Kidney (tissue), 14 donors: ENCODE results near the gene NLRP9. TPM values are rescaled to one million over a fixed set of nuclear protein-coding genes. Genes with fewer than 3 reads are reported as not detected.

Experiments
- DNase-seq, 5 donors: peaks; one replicate each; pipeline ENCODE4 v3.0.0-alpha.2; 2013 to 2020
- FAIRE-seq: peaks from 2 replicates; lab custom pipeline; 2012; peaks lifted over from hg19 to GRCh38; lab: Jason Lieb, UNC
- H3K27ac ChIP-seq, 2 donors: one replicate each; pipeline ENCODE4 v1.7.0; 2013; ENCODE audit warnings: low read depth in 2 of 2, low read length in 2 of 2, inconsistent platforms in 1 of 2
- H3K27me3 ChIP-seq: one replicate; pipeline ENCODE4 v1.7.1; 2013; ENCODE audit warnings: low read length, inconsistent platforms; ENCODE audit not compliant: control insufficient read depth, insufficient read depth
- H3K36me3 ChIP-seq, 3 donors: one replicate each; pipeline versions ENCODE4 v1.7.0 to v1.7.1; 2013; ENCODE audit warnings: low read length in 3 of 3, control low read depth in 1 of 3, inconsistent platforms in 1 of 3; ENCODE audit not compliant: insufficient read depth in 3 of 3, control insufficient read depth in 2 of 3
- H3K4me1 ChIP-seq, 3 donors: one replicate each; pipeline versions ENCODE4 v1.7.0 to v1.7.1; 2013; ENCODE audit warnings: low read length in 3 of 3, inconsistent platforms in 1 of 3, low read depth in 1 of 3; ENCODE audit not compliant: control insufficient read depth in 2 of 3, insufficient read depth in 2 of 3
- H3K4me3 ChIP-seq, 3 donors: one replicate each; pipeline versions ENCODE4 v1.7.0 to v1.8.1; 2013; ENCODE audit warnings: low read length in 3 of 3, control low read depth in 1 of 3, inconsistent platforms in 1 of 3
- H3K9ac ChIP-seq, 3 donors: one replicate each; pipeline versions ENCODE4 v1.7.0 to v1.7.1; 2013; ENCODE audit warnings: low read length in 3 of 3, control low read depth in 1 of 3, inconsistent platforms in 1 of 3
- H3K9me3 ChIP-seq, 3 donors: one replicate each; pipeline versions ENCODE4 v1.7.0 to v1.7.1; 2013; ENCODE audit warnings: low read length in 3 of 3, control low read depth in 1 of 3, inconsistent platforms in 1 of 3; ENCODE audit not compliant: control insufficient read depth in 2 of 3, insufficient read depth in 1 of 3
- CTCF ChIP-seq: IDR thresholded peaks from 3 replicates; pipeline ENCODE4 v1.5.1; 2012; ENCODE audit warnings: mild to moderate bottlenecking, moderate library complexity, borderline replicate concordance; ENCODE audit not compliant: insufficient read depth; ENCODE audit errors: extremely low read depth
- intact Hi-C: fragments of 100-400 bp; cut with DNase I; formaldehyde crosslinking; loops from one replicate; pipeline ENCODE4 v1.11.1; 2022
- polyA plus RNA-seq: library from polyadenylated mRNA; stranded (reverse); fragments of 350-450 nt; fragmentation: Illumina TruSeq; extraction: RNeasy Lipid Tissue Mini Kit (QIAGEN cat#74804); gene quantifications from one replicate; pipeline ENCODE4 v1.2.3, GENCODE V29; 2014; ENCODE audit warnings: low read depth, low replicate concordance; ENCODE audit not compliant: insufficient read depth
- total RNA-seq: library from RNA; stranded (reverse); fragmentation: NEBNext Ultra II Directional; extraction: Animal tissue kit (Norgen Biotek cat#: 25700); gene quantifications from one replicate; pipeline ENCODE4 v1.2.1, GENCODE V29; 2021
- donor health status: control.
- donor health status: control.
- donor health status: control.
- donor health status: control.
- donor health status: control.
- donor health status: DM: yes; HTN: yes; CAD: no.
- donor health status: Normal renal cell carcinoma (clear cell type).

NLRP9 gene
- total and polyA plus RNA-seq, 2 donors from 2014 or later, result 0.09 TPM; not detected in 1

DNA sequence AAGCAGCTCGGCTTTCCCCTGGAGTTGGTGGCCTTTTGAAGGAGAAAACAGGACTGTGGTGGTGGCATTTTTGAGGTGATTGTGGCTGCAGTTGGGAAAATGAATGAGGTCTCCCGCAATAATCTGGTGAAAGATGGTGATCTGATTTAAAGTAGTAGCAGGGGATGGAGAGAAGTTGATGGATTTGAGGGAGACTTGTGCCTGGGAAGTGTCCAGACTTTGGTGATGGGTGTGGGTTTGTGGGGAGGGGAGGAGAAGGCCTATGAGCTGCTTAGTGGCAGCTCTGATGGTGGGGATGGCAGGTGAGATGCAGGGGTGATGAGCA, 67.2 kb downstream of the NLRP9 start:
- H3K36me3 ChIP-seq, result peaks cover 0 to 43% (median 30%) of the 10 kb centered on the region in 3 donors
- H3K4me3 ChIP-seq, result no peak overlapping the region
- no peaks in the 10 kb centered on the region for H3K27me3 ChIP-seq
- FAIRE-seq, result no peak
- no peak for TF ChIP-seq CTCF
- H3K9me3 ChIP-seq, result no peaks in the 10 kb centered on the region
- intact Hi-C loops, result no loop called here
- no peak overlapping the region for H3K9ac ChIP-seq
- no peak for DNase-seq
- H3K4me1 ChIP-seq, result peaks cover 0 to 11% (median 8%) of the 10 kb centered on the region in 3 donors
- no peak overlapping the region for H3K27ac ChIP-seq

DNA sequence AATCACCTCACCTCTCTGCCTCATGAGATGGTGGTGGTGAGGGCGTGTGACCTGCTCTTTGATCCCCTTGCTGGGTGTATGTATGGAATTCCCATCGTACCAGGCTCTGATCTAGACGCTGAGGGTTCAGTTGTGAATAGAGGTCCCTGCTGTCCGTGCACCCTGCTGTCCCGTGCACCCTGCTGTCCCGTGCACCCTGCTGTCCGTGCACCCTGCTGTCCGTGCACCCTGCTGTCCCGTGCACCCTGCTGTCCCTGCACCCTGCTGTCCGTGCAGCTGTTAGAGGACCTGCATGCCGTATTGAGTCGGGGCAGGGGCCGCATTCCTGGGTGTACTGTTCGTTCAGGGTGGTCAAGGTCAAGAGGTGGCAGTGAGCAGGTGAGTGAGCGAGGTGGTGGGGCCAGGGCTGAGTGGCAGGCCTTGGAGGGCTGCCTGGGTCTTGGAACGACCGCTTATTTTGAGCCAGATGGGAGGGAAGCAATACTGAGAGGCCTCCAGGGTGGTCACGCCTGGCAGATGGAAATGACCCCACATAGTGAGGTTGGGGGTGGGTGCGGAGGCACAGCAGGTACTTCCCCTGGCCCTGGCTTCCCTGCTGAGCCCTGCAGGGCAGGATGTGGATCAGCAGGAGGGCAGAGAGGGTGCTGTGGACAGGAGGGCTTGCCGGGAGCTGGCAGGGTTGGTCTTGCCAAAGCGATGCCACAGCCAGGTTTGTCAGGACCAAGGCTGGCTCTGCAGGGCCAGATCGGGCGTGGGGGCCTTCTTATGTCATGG, 67.7 kb downstream of the NLRP9 start:
- peaks cover 0 to 45% (median 32%) of the 10 kb centered on the region in 3 donors for H3K36me3 ChIP-seq
- intact Hi-C loops, result no loop called here
- no peak for FAIRE-seq

DNA sequence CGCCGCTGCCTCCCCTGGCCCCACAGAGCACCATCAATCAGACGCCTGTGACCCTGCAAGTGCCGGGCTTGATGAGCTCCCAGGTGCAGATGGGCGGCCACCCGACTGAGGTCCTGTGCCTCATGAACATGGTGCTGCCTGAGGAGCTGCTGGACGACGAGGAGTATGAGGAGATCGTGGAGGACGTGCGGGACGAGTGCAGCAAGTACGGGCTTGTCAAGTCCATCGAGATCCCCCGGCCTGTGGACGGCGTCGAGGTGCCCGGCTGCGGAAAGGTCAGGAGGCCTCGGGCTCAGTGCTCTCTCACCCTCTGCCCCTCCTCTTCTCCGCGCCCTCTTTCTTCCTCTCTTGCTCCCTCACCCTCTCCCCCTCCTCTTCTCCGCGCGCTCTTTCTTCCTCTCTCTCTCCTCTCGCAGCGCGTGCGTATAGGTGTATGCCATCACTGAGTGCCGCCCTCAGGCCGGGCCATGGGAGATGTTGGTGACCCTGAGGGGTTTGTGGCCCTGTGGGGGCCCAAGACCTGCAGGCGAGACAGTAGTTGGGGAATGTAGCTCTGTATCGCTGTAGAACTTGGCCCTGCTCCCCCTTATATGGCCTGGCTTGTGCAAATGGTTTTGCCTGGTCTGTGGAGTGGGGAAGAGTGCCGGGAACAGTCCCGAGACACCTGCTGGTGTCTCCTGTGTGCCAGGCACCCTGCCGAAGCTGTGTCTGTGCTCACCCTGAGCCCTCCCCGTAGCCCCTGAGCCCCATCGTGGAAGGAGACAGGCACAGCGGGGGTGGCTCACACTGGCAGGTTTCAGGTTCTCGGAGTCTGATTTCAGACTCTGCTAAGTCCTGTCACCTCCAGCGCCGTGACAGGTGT, 68.6 kb downstream of the NLRP9 start:
- peak in 1 of 5 donors; percentile 64 for DNase-seq
- intact Hi-C loops, result no loop called here
- Histone ChIP-seq H3K4me1 (peaks cover 0 to 8% (median 6%) of the 10 kb centered on the region in 3 donors), H3K9me3 (no peaks in the 10 kb centered on the region), H3K9ac (no peak overlapping the region), H3K27ac (no peak overlapping the region), H3K4me3 (no peak overlapping the region), H3K36me3 (peaks cover 0 to 51% (median 32%) of the 10 kb centered on the region in 3 donors), H3K27me3 (no peaks in the 10 kb centered on the region)
- no peak for FAIRE-seq
- TF ChIP-seq CTCF, result no peak

More for the DNA sequence above, 67.7 kb downstream of the NLRP9 start:
- no peak for TF ChIP-seq CTCF
- no peaks in the 10 kb centered on the region for H3K9me3 ChIP-seq
- no peak overlapping the region for H3K9ac ChIP-seq
- no peak overlapping the region for H3K4me3 ChIP-seq
- peak in 2 of 5 donors; percentile 38 to 93 for DNase-seq
- H3K27ac ChIP-seq, result no peak overlapping the region
- no peaks in the 10 kb centered on the region for H3K27me3 ChIP-seq
- H3K4me1 ChIP-seq, result peaks cover 0 to 8% (median 6%) of the 10 kb centered on the region in 3 donors
